ENCODE results near the gene NAB1. TPM values are rescaled to one million over a fixed set of nuclear protein-coding genes. Genes with fewer than 3 reads are reported as not detected.

NAB1 gene
- total and polyA plus RNA-seq, 4 donors = 5.8 to 31.0 (median 18.7) TPM

- no peaks in the 10 kb centered on the region for H3K9me3 ChIP-seq (ENCODE audit: control insufficient read depth in 4 of 4, low read length in 3 of 4)
- H3K27ac ChIP-seq (ENCODE audit: low read depth in 1 of 2, low read length in 2 of 2) = no peak overlapping the region
- 71% methylated on average over 4 of the region's 4 CpGs for WGBS
- H3K27me3 ChIP-seq (ENCODE audit: control insufficient read depth in 4 of 4, insufficient read depth in 4 of 4, low read length in 3 of 4) = no peaks in the 10 kb centered on the region
- no peak for DNase-seq (ENCODE audit: low spot score)
- H3K9ac ChIP-seq (ENCODE audit: low read depth in 1 of 2, low read length in 2 of 2) = no peak overlapping the region
- TF ChIP-seq RAD21 (IDR thresholded peaks at IDR 0.05) (no peak), EGR1 (IDR thresholded peaks at IDR 0.05; ENCODE audit: low read depth in 2 of 2) (no peak), GABPA (IDR thresholded peaks at IDR 0.05 in 1 of 2, conservative IDR thresholded peaks at IDR 0.05 in 1 of 2) (no peak), FOXA1 (IDR thresholded peaks at IDR 0.05) (no peak), HNF4A (conservative IDR thresholded peaks at IDR 0.05) (no peak), NR2F2 (IDR thresholded peaks at IDR 0.05) (no peak), TAF1 (conservative IDR thresholded peaks at IDR 0.05) (no peak), RXRA (IDR thresholded peaks at IDR 0.05) (no peak), JUND (IDR thresholded peaks at IDR 0.05) (no peak), FOXA2 (IDR thresholded peaks at IDR 0.05) (no peak), MAX (IDR thresholded peaks at IDR 0.05) (no peak)
- TF ChIP-seq, protein P1, sequence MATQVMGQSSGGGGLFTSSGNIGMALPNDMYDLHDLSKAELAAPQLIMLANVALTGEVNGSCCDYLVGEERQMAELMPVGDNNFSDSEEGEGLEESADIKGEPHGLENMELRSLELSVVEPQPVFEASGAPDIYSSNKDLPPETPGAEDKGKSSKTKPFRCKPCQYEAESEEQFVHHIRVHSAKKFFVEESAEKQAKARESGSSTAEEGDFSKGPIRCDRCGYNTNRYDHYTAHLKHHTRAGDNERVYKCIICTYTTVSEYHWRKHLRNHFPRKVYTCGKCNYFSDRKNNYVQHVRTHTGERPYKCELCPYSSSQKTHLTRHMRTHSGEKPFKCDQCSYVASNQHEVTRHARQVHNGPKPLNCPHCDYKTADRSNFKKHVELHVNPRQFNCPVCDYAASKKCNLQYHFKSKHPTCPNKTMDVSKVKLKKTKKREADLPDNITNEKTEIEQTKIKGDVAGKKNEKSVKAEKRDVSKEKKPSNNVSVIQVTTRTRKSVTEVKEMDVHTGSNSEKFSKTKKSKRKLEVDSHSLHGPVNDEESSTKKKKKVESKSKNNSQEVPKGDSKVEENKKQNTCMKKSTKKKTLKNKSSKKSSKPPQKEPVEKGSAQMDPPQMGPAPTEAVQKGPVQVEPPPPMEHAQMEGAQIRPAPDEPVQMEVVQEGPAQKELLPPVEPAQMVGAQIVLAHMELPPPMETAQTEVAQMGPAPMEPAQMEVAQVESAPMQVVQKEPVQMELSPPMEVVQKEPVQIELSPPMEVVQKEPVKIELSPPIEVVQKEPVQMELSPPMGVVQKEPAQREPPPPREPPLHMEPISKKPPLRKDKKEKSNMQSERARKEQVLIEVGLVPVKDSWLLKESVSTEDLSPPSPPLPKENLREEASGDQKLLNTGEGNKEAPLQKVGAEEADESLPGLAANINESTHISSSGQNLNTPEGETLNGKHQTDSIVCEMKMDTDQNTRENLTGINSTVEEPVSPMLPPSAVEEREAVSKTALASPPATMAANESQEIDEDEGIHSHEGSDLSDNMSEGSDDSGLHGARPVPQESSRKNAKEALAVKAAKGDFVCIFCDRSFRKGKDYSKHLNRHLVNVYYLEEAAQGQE (IDR thresholded peaks at IDR 0.05) = no peak
- TF ChIP-seq, protein P2, sequence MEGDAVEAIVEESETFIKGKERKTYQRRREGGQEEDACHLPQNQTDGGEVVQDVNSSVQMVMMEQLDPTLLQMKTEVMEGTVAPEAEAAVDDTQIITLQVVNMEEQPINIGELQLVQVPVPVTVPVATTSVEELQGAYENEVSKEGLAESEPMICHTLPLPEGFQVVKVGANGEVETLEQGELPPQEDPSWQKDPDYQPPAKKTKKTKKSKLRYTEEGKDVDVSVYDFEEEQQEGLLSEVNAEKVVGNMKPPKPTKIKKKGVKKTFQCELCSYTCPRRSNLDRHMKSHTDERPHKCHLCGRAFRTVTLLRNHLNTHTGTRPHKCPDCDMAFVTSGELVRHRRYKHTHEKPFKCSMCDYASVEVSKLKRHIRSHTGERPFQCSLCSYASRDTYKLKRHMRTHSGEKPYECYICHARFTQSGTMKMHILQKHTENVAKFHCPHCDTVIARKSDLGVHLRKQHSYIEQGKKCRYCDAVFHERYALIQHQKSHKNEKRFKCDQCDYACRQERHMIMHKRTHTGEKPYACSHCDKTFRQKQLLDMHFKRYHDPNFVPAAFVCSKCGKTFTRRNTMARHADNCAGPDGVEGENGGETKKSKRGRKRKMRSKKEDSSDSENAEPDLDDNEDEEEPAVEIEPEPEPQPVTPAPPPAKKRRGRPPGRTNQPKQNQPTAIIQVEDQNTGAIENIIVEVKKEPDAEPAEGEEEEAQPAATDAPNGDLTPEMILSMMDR (IDR thresholded peaks at IDR 0.05; ENCODE audit: low read depth, low read length, missing input control) = no peak
- TF ChIP-seq, protein P3, sequence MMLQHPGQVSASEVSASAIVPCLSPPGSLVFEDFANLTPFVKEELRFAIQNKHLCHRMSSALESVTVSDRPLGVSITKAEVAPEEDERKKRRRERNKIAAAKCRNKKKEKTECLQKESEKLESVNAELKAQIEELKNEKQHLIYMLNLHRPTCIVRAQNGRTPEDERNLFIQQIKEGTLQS (IDR thresholded peaks at IDR 0.05) = no peak
- H3K36me3 ChIP-seq (ENCODE audit: control insufficient read depth in 4 of 4, insufficient read depth in 3 of 4, low read depth in 1 of 4, low read length in 3 of 4) = no peaks in the 10 kb centered on the region
- no peaks in the 10 kb centered on the region for H3K4me1 ChIP-seq (ENCODE audit: control insufficient read depth in 4 of 4, insufficient read depth in 4 of 4, low read length in 3 of 4)
- no peak overlapping the region for H3K4me3 ChIP-seq (ENCODE audit: low read depth in 1 of 3, low read length in 3 of 3)
Measured at GRCh38 chr2:190607014-190607597, 41.8 kb upstream of the NAB1 start.

- WGBS = 83% methylated on average over 11 of the region's 11 CpGs
- H3K27me3 ChIP-seq (ENCODE audit: control insufficient read depth in 4 of 4, insufficient read depth in 4 of 4, low read length in 3 of 4) = no peaks in the 10 kb centered on the region
- TF ChIP-seq MAX (IDR thresholded peaks at IDR 0.05) = no peak
- TF ChIP-seq, protein P4, sequence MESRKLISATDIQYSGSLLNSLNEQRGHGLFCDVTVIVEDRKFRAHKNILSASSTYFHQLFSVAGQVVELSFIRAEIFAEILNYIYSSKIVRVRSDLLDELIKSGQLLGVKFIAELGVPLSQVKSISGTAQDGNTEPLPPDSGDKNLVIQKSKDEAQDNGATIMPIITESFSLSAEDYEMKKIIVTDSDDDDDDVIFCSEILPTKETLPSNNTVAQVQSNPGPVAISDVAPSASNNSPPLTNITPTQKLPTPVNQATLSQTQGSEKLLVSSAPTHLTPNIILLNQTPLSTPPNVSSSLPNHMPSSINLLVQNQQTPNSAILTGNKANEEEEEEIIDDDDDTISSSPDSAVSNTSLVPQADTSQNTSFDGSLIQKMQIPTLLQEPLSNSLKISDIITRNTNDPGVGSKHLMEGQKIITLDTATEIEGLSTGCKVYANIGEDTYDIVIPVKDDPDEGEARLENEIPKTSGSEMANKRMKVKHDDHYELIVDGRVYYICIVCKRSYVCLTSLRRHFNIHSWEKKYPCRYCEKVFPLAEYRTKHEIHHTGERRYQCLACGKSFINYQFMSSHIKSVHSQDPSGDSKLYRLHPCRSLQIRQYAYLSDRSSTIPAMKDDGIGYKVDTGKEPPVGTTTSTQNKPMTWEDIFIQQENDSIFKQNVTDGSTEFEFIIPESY (IDR thresholded peaks at IDR 0.05) = no peak
- TF ChIP-seq, protein P2 (IDR thresholded peaks at IDR 0.05; ENCODE audit: low read depth, low read length, missing input control) = no peak
- TF ChIP-seq HNF4G (IDR thresholded peaks at IDR 0.05) = no peak
- TF ChIP-seq EGR1 (IDR thresholded peaks at IDR 0.05; ENCODE audit: low read depth in 2 of 2) = no peak
- no peak for TF ChIP-seq RAD21 (IDR thresholded peaks at IDR 0.05)
- TF ChIP-seq RXRA (IDR thresholded peaks at IDR 0.05) = no peak
- TF ChIP-seq, protein P3 (IDR thresholded peaks at IDR 0.05) = no peak
- TF ChIP-seq HNF4A (conservative IDR thresholded peaks at IDR 0.05) = no peak
- TF ChIP-seq JUND (IDR thresholded peaks at IDR 0.05) = no peak
- TF ChIP-seq FOXA1 (IDR thresholded peaks at IDR 0.05) = no peak
- no peak for TF ChIP-seq SP1 (IDR thresholded peaks at IDR 0.05)
- no peak for TF ChIP-seq YY1 (IDR thresholded peaks at IDR 0.05)
Measured at GRCh38 chr2:190607657-190608357, 41.1 kb upstream of the NAB1 start.

More at GRCh38 chr2:190607657-190608357, 41.1 kb upstream of the NAB1 start:
- Histone ChIP-seq H3K4me3 (ENCODE audit: low read depth in 1 of 3, low read length in 3 of 3) (no peak overlapping the region), H3K4me1 (ENCODE audit: control insufficient read depth in 4 of 4, insufficient read depth in 4 of 4, low read length in 3 of 4) (no peaks in the 10 kb centered on the region), H3K9ac (ENCODE audit: low read depth in 1 of 2, low read length in 2 of 2) (no peak overlapping the region), H3K27ac (ENCODE audit: low read depth in 1 of 2, low read length in 2 of 2) (no peak overlapping the region), H3K36me3 (ENCODE audit: control insufficient read depth in 4 of 4, insufficient read depth in 3 of 4, low read depth in 1 of 4, low read length in 3 of 4) (no peaks in the 10 kb centered on the region), H3K9me3 (ENCODE audit: control insufficient read depth in 4 of 4, low read length in 3 of 4) (no peaks in the 10 kb centered on the region)
- no peak for DNase-seq (ENCODE audit: low spot score)

Measured in liver (tissue), 9 donors.